Measurements from ENCODE around the gene MDM2.

- TF ChIP-seq CTCF (conservative IDR thresholded peaks at IDR 0.05; ENCODE audit: low read length) (no peak), EZH2phosphoT487 (IDR thresholded peaks at IDR 0.05; ENCODE audit: borderline replicate concordance, low read depth, low read length) (no peak)
Observed at GRCh38 chr12:68871396-68871795, 63.4 kb downstream of the MDM2 start.

Data from OCI-LY7 (cell line).